Caco-2 (cell line): ENCODE results near the gene PEX3. TPM values are rescaled to one million over a fixed set of nuclear protein-coding genes. Genes with fewer than 3 reads are reported as not detected.

Experiments used
- BruUV-seq: library from RNA; stranded (reverse); fragments of 400-500 nt; replicated peaks from 2 replicates; lab custom pipeline; 2021; lab: Mats Ljungman, UMichigan
- CTCF ChIA-PET: fragments of 300-600 bp; sonication (Branson Sonifier 250); formaldehyde crosslinking; loops from one replicate; lab custom pipeline; 2022; ENCODE audit warnings: antibody characterized with exemption; lab: Charles Lee
- POLR2A ChIA-PET: fragments of 300-600 bp; sonication (Branson Sonifier 250); formaldehyde crosslinking; loops from one replicate; lab custom pipeline; 2022; ENCODE audit warnings: antibody characterized with exemption; lab: Charles Lee
- DNase-seq, 2 experiments: peaks; one replicate each; pipeline versions ENCODE4 v3.0.0 to v3.0.0-alpha.2; 2020 to 2022
- H3K27me3 ChIP-seq: replicated peaks from 2 replicates; pipeline ENCODE4 v1.6.0; 2011; ENCODE audit warnings: low read length; ENCODE audit not compliant: control insufficient read depth, insufficient read depth
- H3K36me3 ChIP-seq: 2 replicates; pipeline ENCODE4 v1.5.1; 2011; ENCODE audit warnings: low read length; ENCODE audit not compliant: control insufficient read depth, insufficient read depth
- H3K4me1 ChIP-seq: fragments of 250-450 bp; sonication (Bioruptor Pico); 2 replicates; pipeline ENCODE4 v1.5.1; 2020; ENCODE audit warnings: mild to moderate bottlenecking
- H3K4me3 ChIP-seq: 2 replicates; pipeline ENCODE4 v1.5.1; 2011; ENCODE audit warnings: low read depth, mild to moderate bottlenecking, control low read depth, low read length
- H3K9me3 ChIP-seq: fragments of 250-450 bp; sonication (Bioruptor Pico); 2 replicates; pipeline ENCODE4 v1.5.1; 2020; ENCODE audit warnings: mild to moderate bottlenecking, moderate library complexity
- H3K27ac Mint-ChIP-seq: one replicate; pipeline ENCODE4 v1.8.0; 2022; ENCODE audit warnings: mixed read lengths; ENCODE audit not compliant: unreplicated experiment
- H3K27me3 Mint-ChIP-seq: one replicate; pipeline ENCODE4 v1.8.0; 2022; ENCODE audit warnings: mixed read lengths; ENCODE audit not compliant: insufficient read depth, unreplicated experiment
- H3K36me3 Mint-ChIP-seq: one replicate; pipeline ENCODE4 v1.8.0; 2022; ENCODE audit warnings: mild to moderate bottlenecking, mixed read lengths; ENCODE audit not compliant: insufficient read depth, unreplicated experiment
- H3K4me1 Mint-ChIP-seq: one replicate; pipeline ENCODE4 v1.8.0; 2022; ENCODE audit warnings: low read depth, mixed read lengths; ENCODE audit not compliant: unreplicated experiment
- H3K4me3 Mint-ChIP-seq: one replicate; pipeline ENCODE4 v1.8.0; 2022; ENCODE audit warnings: mild to moderate bottlenecking, moderate library complexity, mixed read lengths; ENCODE audit not compliant: unreplicated experiment
- H3K9me3 Mint-ChIP-seq: one replicate; pipeline ENCODE4 v1.8.0; 2022; ENCODE audit warnings: mixed read lengths; ENCODE audit not compliant: unreplicated experiment
- intact Hi-C: fragments of 100-400 bp; cut with micrococcal nuclease; formaldehyde crosslinking; loops from one replicate; pipeline ENCODE4 v1.10.0; 2022; ENCODE audit not compliant: unreplicated experiment
- total RNA-seq: library from RNA; stranded (reverse); gene quantifications from 2 replicates; pipeline ENCODE4 v1.2.3, GENCODE V29; 2022
- TF ChIP-seq, protein P1 (sequence below), 2 experiments: fragments of 200-600 bp in 1 of 2; IDR thresholded peaks; 1 replicate in 1 of 2; 2 replicates in 1 of 2; pipeline versions ENCODE4 v1.5.1 to v1.8.0; 2011 to 2022; ENCODE audit warnings: antibody characterized with exemption in 1 of 2, control low read depth in 1 of 2, inconsistent platforms in 1 of 2, low read depth in 1 of 2, low read length in 1 of 2, mild to moderate bottlenecking in 1 of 2, moderate library complexity in 1 of 2; ENCODE audit not compliant: insufficient read depth in 1 of 2, severe bottlenecking in 1 of 2, unreplicated experiment in 1 of 2

Gene PEX3
- total RNA-seq, 1 experiment from 2014 or later: 44.6 TPM

- Histone ChIP-seq H3K4me3 (no peak overlapping the region), H3K9me3 (no peaks in the 10 kb centered on the region), H3K27me3 (no peaks in the 10 kb centered on the region), H3K36me3 (no peaks in the 10 kb centered on the region), H3K4me1 (no peaks in the 10 kb centered on the region)
- no TSS peak for BruUV-seq
- intact Hi-C loops: loop anchor here (2.0 to 10.0 kb wide), 3 partner anchors 54 to 859 kb away; no protein-coding TSS in a partner anchor
- Mint-ChIP-seq H3K4me1 (no peaks in the 10 kb centered on the region), H3K36me3 (peaks cover 6% of the 10 kb centered on the region), H3K27me3 (no peaks in the 10 kb centered on the region), H3K9me3 (no peaks in the 10 kb centered on the region), H3K27ac (no peak overlapping the region), H3K4me3 (no peak overlapping the region)
- TF ChIP-seq, protein P1, sequence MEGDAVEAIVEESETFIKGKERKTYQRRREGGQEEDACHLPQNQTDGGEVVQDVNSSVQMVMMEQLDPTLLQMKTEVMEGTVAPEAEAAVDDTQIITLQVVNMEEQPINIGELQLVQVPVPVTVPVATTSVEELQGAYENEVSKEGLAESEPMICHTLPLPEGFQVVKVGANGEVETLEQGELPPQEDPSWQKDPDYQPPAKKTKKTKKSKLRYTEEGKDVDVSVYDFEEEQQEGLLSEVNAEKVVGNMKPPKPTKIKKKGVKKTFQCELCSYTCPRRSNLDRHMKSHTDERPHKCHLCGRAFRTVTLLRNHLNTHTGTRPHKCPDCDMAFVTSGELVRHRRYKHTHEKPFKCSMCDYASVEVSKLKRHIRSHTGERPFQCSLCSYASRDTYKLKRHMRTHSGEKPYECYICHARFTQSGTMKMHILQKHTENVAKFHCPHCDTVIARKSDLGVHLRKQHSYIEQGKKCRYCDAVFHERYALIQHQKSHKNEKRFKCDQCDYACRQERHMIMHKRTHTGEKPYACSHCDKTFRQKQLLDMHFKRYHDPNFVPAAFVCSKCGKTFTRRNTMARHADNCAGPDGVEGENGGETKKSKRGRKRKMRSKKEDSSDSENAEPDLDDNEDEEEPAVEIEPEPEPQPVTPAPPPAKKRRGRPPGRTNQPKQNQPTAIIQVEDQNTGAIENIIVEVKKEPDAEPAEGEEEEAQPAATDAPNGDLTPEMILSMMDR (IDR thresholded peaks at IDR 0.05; ENCODE audit: insufficient read depth in 1 of 2, low read depth in 1 of 2, low read length in 1 of 2, severe bottlenecking in 1 of 2, unreplicated experiment in 1 of 2): no peak
- ChIA-PET POLR2A (no interaction called here), CTCF (no interaction called here)
- DNase-seq: no peak
Observed at GRCh38 chr6:143426026-143426425, 24.6 kb upstream of the PEX3 start.

DNA sequence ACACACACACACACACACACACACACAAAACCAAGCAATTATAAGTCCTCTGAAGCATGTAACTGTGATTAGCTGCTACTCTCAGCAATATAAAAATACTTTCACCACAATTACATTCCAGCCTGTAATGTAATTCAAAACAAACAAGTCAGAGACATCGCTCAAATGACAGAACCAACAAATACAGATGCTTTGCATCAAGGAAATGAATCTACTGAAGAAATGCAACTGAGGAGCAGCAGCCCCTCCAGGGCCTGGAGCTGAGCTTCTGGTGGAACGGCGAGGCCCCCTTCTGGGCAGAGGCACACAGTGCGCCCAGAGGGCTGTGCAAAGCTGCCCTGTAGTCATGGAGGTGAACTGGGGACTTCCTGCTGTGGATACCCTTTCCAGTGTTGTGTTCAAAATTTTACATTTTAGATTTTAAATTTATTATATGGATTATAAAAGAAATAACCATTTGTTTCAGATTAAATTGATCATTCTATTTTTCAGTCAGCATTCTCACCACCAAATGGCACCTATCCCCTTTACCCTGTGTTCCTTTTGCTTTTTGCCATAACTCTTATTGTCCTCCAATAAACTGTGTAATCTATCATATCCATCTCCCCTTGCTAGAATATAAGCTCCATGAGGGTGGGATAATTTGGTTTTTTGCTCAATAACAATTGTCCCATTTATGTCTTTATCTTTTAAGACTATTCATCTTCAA lies 23.3 kb upstream of the PEX3 start:
- DNase-seq: peak; percentile 68 to 78
- ChIA-PET CTCF (interaction anchor here (0.6 to 1.1 kb wide), 9 partner anchors 13 to 953 kb away, joined by 3 to 9 read pairs (median 3); partner anchors contain the start of gene FUCA2), POLR2A (interaction anchor here (0.5 kb wide), 1 partner anchor 795 kb away, joined by 3 read pairs; no protein-coding TSS in a partner anchor)
- intact Hi-C loops: loop anchor here (1.0 to 10.0 kb wide), 9 partner anchors 55 to 953 kb away; no protein-coding TSS in a partner anchor
- Mint-ChIP-seq H3K36me3 (peaks cover 10% of the 10 kb centered on the region), H3K27ac (no peak overlapping the region), H3K4me3 (no peak overlapping the region), H3K27me3 (no peaks in the 10 kb centered on the region), H3K4me1 (no peaks in the 10 kb centered on the region), H3K9me3 (no peaks in the 10 kb centered on the region)
- TF ChIP-seq, protein P1 (IDR thresholded peaks at IDR 0.05; ENCODE audit: insufficient read depth in 1 of 2, low read depth in 1 of 2, low read length in 1 of 2, severe bottlenecking in 1 of 2, unreplicated experiment in 1 of 2): peak; percentile 90 to 99
- no peaks in the 10 kb centered on the region for H3K36me3 ChIP-seq
- no peaks in the 10 kb centered on the region for H3K4me1 ChIP-seq
- H3K4me3 ChIP-seq: no peak overlapping the region
- no peaks in the 10 kb centered on the region for H3K27me3 ChIP-seq
- BruUV-seq: no TSS peak
- H3K9me3 ChIP-seq: no peaks in the 10 kb centered on the region

DNA sequence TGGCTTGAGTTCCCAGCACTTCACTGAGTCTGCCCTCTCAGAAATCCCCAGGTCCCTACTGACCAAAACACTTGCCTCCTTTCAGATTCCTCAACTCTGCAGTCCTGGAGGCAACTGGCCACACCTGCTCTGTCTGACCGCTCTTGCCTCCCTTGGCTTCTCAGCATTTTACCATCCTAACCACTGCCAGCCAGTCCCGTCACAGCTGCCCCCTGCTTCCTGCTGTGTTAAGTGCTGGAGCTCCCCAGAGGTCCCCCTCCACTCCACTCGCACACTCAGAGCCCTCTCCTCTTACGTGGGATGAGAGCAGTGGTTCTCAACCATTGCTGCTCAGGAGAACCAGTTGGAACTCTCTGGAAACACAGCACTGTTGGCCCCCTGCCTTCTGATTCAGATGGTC lies 20.6 kb upstream of the PEX3 start:
- Histone ChIP-seq H3K4me1 (no peaks in the 10 kb centered on the region), H3K4me3 (no peak overlapping the region), H3K9me3 (no peaks in the 10 kb centered on the region), H3K27me3 (no peaks in the 10 kb centered on the region), H3K36me3 (no peaks in the 10 kb centered on the region)
- Mint-ChIP-seq H3K27ac (no peak overlapping the region), H3K36me3 (peaks cover 15% of the 10 kb centered on the region), H3K9me3 (no peaks in the 10 kb centered on the region), H3K4me1 (no peaks in the 10 kb centered on the region), H3K27me3 (no peaks in the 10 kb centered on the region), H3K4me3 (no peak overlapping the region)
- CTCF ChIA-PET: no interaction called here
- intact Hi-C loops: loop anchor here (5.0 to 10.0 kb wide), 2 partner anchors 58 to 375 kb away; no protein-coding TSS in a partner anchor
- TF ChIP-seq, protein P1 (IDR thresholded peaks at IDR 0.05; ENCODE audit: insufficient read depth in 1 of 2, low read depth in 1 of 2, low read length in 1 of 2, severe bottlenecking in 1 of 2, unreplicated experiment in 1 of 2): no peak
- BruUV-seq: no TSS peak
- POLR2A ChIA-PET: no interaction called here
- no peak for DNase-seq
